ENCODE measurements around the gene SCAMP1.

Gene SCAMP1

GRCh38 chr5:78509884-78510769 lies 149.7 kb downstream of the SCAMP1 start:
- DNase-seq (ENCODE audit: insufficient read length, low spot score) (peak; percentile 60), FAIRE-seq (no peak)

DNA sequence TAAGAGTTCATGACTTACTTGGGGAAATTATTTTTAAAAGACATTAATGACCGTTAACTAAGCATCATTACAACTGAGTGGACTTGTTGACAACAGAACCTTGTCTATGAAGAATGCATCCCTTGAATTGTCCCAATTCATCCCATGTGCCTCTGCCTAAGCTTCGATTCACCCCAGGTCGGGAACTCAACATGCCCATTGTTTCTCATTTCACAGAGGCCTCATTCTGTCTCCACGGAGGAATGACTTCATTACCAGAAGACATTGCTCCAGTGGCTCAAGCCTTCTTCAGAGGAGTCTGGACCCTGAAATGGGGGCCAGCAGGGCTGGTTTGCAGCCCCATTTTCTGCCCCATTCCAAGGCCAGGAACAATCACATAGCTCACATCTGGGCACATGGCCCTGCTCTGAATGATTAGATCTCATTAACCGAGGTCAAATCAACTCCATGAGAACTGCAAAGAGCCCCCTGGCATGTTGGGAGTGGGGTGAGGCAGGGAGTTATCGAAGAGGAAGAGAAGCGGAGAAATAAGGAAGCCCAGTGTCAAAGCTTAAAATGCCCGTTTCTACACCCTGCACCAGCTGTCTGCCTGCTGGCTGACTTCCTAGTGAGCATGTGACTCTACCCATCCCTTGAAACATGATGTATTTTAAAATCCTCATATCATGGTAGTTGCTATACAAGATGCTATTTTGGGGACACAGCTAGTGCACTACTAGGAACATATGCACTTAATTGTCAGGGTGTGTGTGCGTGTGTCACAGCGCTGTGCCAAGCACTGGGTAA lies 150.9 kb downstream of the SCAMP1 start:
- FAIRE-seq (no peak), DNase-seq (ENCODE audit: insufficient read length, low spot score) (no peak)

GRCh38 chr5:78512435-78512834 lies 152.0 kb downstream of the SCAMP1 start:
- no peak for FAIRE-seq
- DNase-seq (ENCODE audit: insufficient read length, low spot score), result no peak

DNA sequence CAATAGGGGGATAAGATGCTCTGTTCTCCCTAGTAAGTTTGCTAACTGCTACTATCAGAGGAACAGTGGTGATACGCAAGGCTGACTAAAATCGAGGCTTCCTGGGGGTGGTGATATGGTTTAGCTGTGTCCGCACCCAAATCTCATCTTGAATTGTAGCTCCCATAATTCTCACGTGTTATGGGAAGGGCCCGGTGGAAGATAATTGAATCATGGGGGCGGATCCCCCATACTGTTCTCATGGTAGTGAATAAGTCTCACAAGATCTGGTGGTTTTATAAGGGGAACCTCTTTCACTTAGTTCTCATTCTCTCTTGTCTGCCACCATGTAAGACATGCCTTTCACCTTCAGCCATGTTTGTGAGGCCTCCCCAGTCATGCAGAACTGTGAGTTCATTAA lies 153.0 kb downstream of the SCAMP1 start:
- no peak for FAIRE-seq
- DNase-seq (ENCODE audit: insufficient read length, low spot score), result no peak

GRCh38 chr5:78514427-78515330 lies 154.3 kb downstream of the SCAMP1 start:
- FAIRE-seq, result no peak
- no peak for DNase-seq (ENCODE audit: insufficient read length, low spot score)

DNA sequence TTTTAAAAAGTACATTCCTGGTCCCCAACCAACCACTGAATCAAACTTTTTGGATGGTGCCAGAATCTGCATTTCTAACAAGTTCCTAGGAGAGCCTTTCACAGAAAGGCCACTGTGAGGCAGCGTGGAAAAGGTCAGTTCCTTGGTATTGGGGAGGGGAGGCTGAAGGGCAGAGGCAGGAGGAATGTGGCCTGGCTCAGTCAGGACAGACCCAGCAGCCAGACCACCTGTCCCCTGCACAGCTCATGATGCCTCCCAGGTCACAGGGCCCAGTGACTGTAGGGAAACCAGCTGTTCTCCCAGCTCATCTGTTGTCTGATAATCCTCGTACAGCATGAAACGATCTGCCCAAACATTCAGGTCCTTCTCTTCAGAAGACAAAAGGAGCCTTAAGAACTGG lies 155.3 kb downstream of the SCAMP1 start:
- no peak for FAIRE-seq
- DNase-seq (ENCODE audit: insufficient read length, low spot score), result no peak

- FAIRE-seq (no peak), DNase-seq (ENCODE audit: insufficient read length, low spot score) (no peak)
Measured at GRCh38 chr5:78518365-78519197, 158.2 kb downstream of the SCAMP1 start.

- DNase-seq (ENCODE audit: insufficient read length, low spot score), result no peak
Measured at GRCh38 chr5:78519198-78519941, 159.0 kb downstream of the SCAMP1 start.

DNA sequence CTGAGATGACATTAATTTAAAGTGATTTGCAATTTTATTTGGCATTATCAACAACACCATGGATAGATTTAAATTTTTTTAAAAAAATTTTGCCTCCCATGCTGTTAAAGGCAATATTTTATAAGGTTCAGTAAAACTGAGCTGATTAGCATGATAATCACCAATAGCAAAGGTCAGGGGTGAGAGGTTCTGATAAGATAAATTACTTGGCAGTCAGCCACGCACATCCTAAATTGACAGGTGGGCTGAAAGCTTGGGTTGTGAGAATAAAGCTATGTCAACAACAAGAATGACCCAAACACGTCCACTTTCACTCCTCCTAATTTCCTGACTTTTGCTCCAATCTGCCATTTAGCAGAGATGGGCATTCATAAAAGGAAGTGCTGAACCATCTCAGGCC lies 161.0 kb downstream of the SCAMP1 start:
- no peak for DNase-seq (ENCODE audit: insufficient read length, low spot score)
- no peak for FAIRE-seq

More at GRCh38 chr5:78519198-78519941, 159.0 kb downstream of the SCAMP1 start:
- no peak for FAIRE-seq

- FAIRE-seq (no peak), DNase-seq (ENCODE audit: insufficient read length, low spot score) (no peak)
Measured at GRCh38 chr5:78522476-78523260, 162.3 kb downstream of the SCAMP1 start.

- FAIRE-seq, result no peak
- DNase-seq (ENCODE audit: insufficient read length, low spot score), result no peak
Measured at GRCh38 chr5:78523314-78524193, 163.1 kb downstream of the SCAMP1 start.

DNA sequence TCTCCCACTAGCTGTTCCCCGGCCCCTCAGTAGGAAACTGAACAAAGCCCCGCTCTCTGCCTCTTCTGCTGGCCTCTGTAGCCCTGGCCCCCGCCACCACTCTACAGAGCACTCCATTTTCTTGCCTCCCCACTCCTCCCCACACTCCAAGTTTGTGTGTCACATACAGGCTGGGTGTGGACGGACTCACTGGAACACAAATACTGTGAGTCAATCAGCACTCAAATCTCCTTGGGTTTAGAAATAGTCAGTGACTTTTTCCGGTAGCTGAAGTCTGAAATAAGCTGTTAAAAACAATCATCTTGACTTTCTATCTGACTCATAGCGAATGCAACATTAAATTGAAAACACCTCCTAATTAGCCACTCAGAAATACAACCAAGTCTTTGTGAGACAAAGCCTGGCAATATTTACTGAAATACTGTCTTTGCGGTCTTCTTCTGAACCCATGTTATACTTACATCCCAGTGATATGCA lies 165.7 kb downstream of the SCAMP1 start:
- FAIRE-seq (no peak), DNase-seq (ENCODE audit: insufficient read length, low spot score) (no peak)

- DNase-seq (ENCODE audit: insufficient read length, low spot score) (no peak), FAIRE-seq (no peak)
Measured at GRCh38 chr5:78527054-78527859, 166.8 kb downstream of the SCAMP1 start.

DNA sequence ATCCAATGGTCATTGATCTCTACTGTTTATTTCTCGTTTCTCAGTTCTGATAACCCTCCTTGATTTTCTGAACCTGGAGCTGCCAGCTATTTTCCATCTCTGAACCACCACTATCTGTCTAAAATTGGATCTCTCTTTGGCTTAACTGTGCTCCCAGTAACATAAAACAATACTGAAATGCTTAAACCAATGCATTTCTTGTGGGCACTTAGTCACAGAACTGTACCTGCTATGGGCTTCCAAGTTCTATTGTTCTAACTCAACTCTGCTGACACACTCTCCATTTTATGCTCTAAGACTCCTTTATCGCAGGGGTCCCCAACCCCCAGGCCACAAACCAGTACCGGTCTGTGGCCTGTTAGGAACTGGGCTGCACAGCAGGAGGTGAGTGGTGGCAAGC lies 167.5 kb downstream of the SCAMP1 start:
- no peak for FAIRE-seq
- DNase-seq (ENCODE audit: insufficient read length, low spot score), result no peak

All from GM19239 (cell line).